Right cardiac atrium (tissue), 5 donors: ENCODE data around the gene FXYD7. TPM values are rescaled to one million over a fixed set of nuclear protein-coding genes. Genes with fewer than 3 reads are reported as not detected.

ENCODE experiments used
- ATAC-seq, 2 donors: fragments of 200-7000 bp; cut with Tn5 transposase; one replicate each; pipeline versions ENCODE4 v1.8.0 to v1.9.1; 2020; ENCODE audit warnings: moderate library complexity in 2 of 2, mild to moderate bottlenecking in 1 of 2
- DNase-seq, 3 donors: peaks; one replicate each; pipeline ENCODE4 v3.0.0-alpha.2; 2020
- H3K27ac ChIP-seq: one replicate; pipeline ENCODE4 v1.5.1; 2013; ENCODE audit warnings: mild to moderate bottlenecking, low read length, control low read depth, moderate library complexity
- H3K27me3 ChIP-seq: one replicate; pipeline ENCODE4 v1.6.1; 2013; ENCODE audit not compliant: control insufficient read depth, insufficient read depth
- H3K4me1 ChIP-seq: one replicate; pipeline ENCODE4 v1.6.1; 2013; ENCODE audit warnings: low read length; ENCODE audit not compliant: control insufficient read depth, insufficient read depth
- H3K4me3 ChIP-seq: one replicate; pipeline ENCODE4 v1.5.1; 2013; ENCODE audit warnings: low read length, control low read depth
- H3K9me3 ChIP-seq: one replicate; pipeline ENCODE4 v1.6.1; 2013; ENCODE audit warnings: low read length; ENCODE audit not compliant: control insufficient read depth
- WGBS: extraction: QIAGEN DNeasy Blood & Tissue Kit; methylation state at CpG from one replicate; pipeline ENCODE4 v1.1.7; 2013; 5-methylcytosine and 5-hydroxymethylcytosine counted together
- intact Hi-C, 4 donors: fragments of 100-400 bp; cut with DNase I; formaldehyde crosslinking; loops; one replicate each; pipeline versions ENCODE4 v1.11.0 to v1.14.0; 2022 to 2023
- polyA plus RNA-seq: library from polyadenylated mRNA; stranded (reverse); fragments of 200-250 nt; gene quantifications from one replicate; pipeline ENCODE4 v1.2.3, GENCODE V29; 2013
- total RNA-seq, 4 donors: library from RNA; stranded (reverse); fragmentation: NEBNext Ultra II Directional; extraction: Animal tissue kit (Norgen Biotek cat#: 25700); gene quantifications; one replicate each; pipeline ENCODE4 v1.2.1, GENCODE V29; 2021
- donor health status: healthy with polysubstance abuse.
- donor health status: DM: no; HTN: yes; CAD: no.
- donor health status: DM: no; HTN: no; CAD: no.
- donor health status: DM: no; HTN: yes; CAD: no; lungs with severe emphysema.
- donor health status: DM: yes; HTN: yes; CAD: no.

Gene FXYD7
- total and polyA plus RNA-seq, 5 donors: 0.25 to 0.40 TPM; not detected in 3

GRCh38 chr19:35112995-35113688 lies 29.9 kb upstream of the FXYD7 start:
- WGBS: 87% methylated on average over 15 of the region's 15 CpGs
- Histone ChIP-seq H3K27ac (no peak overlapping the region), H3K9me3 (no peaks in the 10 kb centered on the region), H3K4me1 (no peaks in the 10 kb centered on the region), H3K4me3 (no peak overlapping the region), H3K27me3 (no peaks in the 10 kb centered on the region)
- no peak for ATAC-seq
- peak in 2 of 3 donors; percentile 33 to 44 for DNase-seq
- intact Hi-C loops: no loop called here

- Histone ChIP-seq H3K4me3 (peak overlapping the region; percentile 26), H3K4me1 (no peaks in the 10 kb centered on the region), H3K27ac (no peak overlapping the region), H3K9me3 (no peaks in the 10 kb centered on the region), H3K27me3 (no peaks in the 10 kb centered on the region)
- WGBS: 9% methylated on average over 23 of the region's 23 CpGs
- DNase-seq: peak; percentile 69 to 92 (median 90)
- ATAC-seq: peak; percentile 80 to 82
- intact Hi-C loops: loop anchor here in 1 of 4 donors (1.0 kb wide), 1 partner anchor 21 kb away; the partner anchor contains the start of gene LGI4
Observed at GRCh38 chr19:35114353-35115176, 28.5 kb upstream of the FXYD7 start.

GRCh38 chr19:35115177-35115951 lies 27.7 kb upstream of the FXYD7 start, which contains the start of gene FXYD3:
Gene FXYD3 (plus strand): TSS chr19:35115823. CDS start chr19:35119377, 3,554 bp downstream.
- Histone ChIP-seq H3K4me1 (no peaks in the 10 kb centered on the region), H3K9me3 (no peaks in the 10 kb centered on the region), H3K27ac (no peak within 1 kb of the TSS), H3K27me3 (no peaks in the 10 kb centered on the region), H3K4me3 (peak within 1 kb of the TSS; percentile 26)
- DNase-seq: peak in 2 of 3 donors; percentile 64 to 78
- intact Hi-C loops: no loop called here
- 58% methylated on average over 14 of the region's 14 CpGs for WGBS
- peak; percentile 30 to 38 for ATAC-seq

- DNase-seq (peak in 2 of 3 donors; percentile 28 to 43), ATAC-seq (no peak)
- H3K27me3 ChIP-seq: no peaks in the 10 kb centered on the region
- H3K9me3 ChIP-seq: no peaks in the 10 kb centered on the region
- 84% methylated on average over 13 of the region's 13 CpGs for WGBS
- no peak overlapping the region for H3K4me3 ChIP-seq
- H3K4me1 ChIP-seq: no peaks in the 10 kb centered on the region
- intact Hi-C loops: no loop called here
- H3K27ac ChIP-seq: no peak overlapping the region
Observed at GRCh38 chr19:35116072-35116801, 26.8 kb upstream of the FXYD7 start.

GRCh38 chr19:35117116-35117515 lies 25.9 kb upstream of the FXYD7 start:
- Histone ChIP-seq H3K27ac (no peak overlapping the region), H3K4me1 (no peaks in the 10 kb centered on the region), H3K4me3 (no peak overlapping the region), H3K27me3 (no peaks in the 10 kb centered on the region), H3K9me3 (no peaks in the 10 kb centered on the region)
- WGBS: 54% methylated on average over 8 of the region's 8 CpGs
- ATAC-seq: no peak
- intact Hi-C loops: no loop called here
- peak in 2 of 3 donors; percentile 3 to 13 for DNase-seq

GRCh38 chr19:35117799-35118198 lies 25.3 kb upstream of the FXYD7 start:
- no peak for ATAC-seq
- H3K4me1 ChIP-seq: no peaks in the 10 kb centered on the region
- intact Hi-C loops: no loop called here
- H3K27ac ChIP-seq: no peak overlapping the region
- DNase-seq: peak in 2 of 3 donors; percentile 27 to 37
- no peaks in the 10 kb centered on the region for H3K27me3 ChIP-seq
- H3K9me3 ChIP-seq: no peaks in the 10 kb centered on the region
- no peak overlapping the region for H3K4me3 ChIP-seq
- WGBS: 73% methylated on average over 11 of the region's 11 CpGs

- Histone ChIP-seq H3K9me3 (no peaks in the 10 kb centered on the region), H3K27ac (no peak overlapping the region), H3K4me3 (no peak overlapping the region), H3K4me1 (peaks cover under 1% of the 10 kb centered on the region), H3K27me3 (no peaks in the 10 kb centered on the region)
- WGBS: 76% methylated on average over 13 of the region's 13 CpGs
- DNase-seq (peak in 2 of 3 donors; percentile 44 to 45), ATAC-seq (peak in 1 of 2 donors; percentile 6)
- intact Hi-C loops: no loop called here
Observed at GRCh38 chr19:35118268-35119020, 24.6 kb upstream of the FXYD7 start.

GRCh38 chr19:35119091-35119490 lies 24.0 kb upstream of the FXYD7 start:
- H3K4me1 ChIP-seq: peaks cover 4% of the 10 kb centered on the region
- ATAC-seq: no peak
- H3K27me3 ChIP-seq: no peaks in the 10 kb centered on the region
- DNase-seq: peak in 2 of 3 donors; percentile 26 to 57
- WGBS: 55% methylated on average over 14 of the region's 14 CpGs
- H3K9me3 ChIP-seq: no peaks in the 10 kb centered on the region
- intact Hi-C loops: no loop called here
- H3K27ac ChIP-seq: peak overlapping the region; percentile 19
- H3K4me3 ChIP-seq: no peak overlapping the region

GRCh38 chr19:35119578-35120155 lies 23.4 kb upstream of the FXYD7 start:
- no peaks in the 10 kb centered on the region for H3K27me3 ChIP-seq
- no peak overlapping the region for H3K27ac ChIP-seq
- H3K4me3 ChIP-seq: no peak overlapping the region
- no peak for ATAC-seq
- peaks cover 4% of the 10 kb centered on the region for H3K4me1 ChIP-seq
- 67% methylated on average over 9 of the region's 9 CpGs for WGBS
- H3K9me3 ChIP-seq: no peaks in the 10 kb centered on the region
- DNase-seq: peak in 2 of 3 donors; percentile 19 to 29
- intact Hi-C loops: no loop called here
